HG02798 (cell line): ENCODE results near the gene IGLON5.

Experiments
- ATAC-seq: cut with Tn5 transposase; IDR thresholded peaks from one replicate; pipeline ENCODE4 v1.9.1; 2021; ENCODE audit warnings: mild to moderate bottlenecking; ENCODE audit not compliant: unreplicated experiment, poor library complexity

IGLON5 gene

GRCh38 chr19:51311351-51312257, at the start of gene IGLON5:
Gene IGLON5, plus strand, starts transcription at chr19:51311644. Its CDS starts 204 bp downstream, at chr19:51311848.
- ATAC-seq, result no peak

DNA sequence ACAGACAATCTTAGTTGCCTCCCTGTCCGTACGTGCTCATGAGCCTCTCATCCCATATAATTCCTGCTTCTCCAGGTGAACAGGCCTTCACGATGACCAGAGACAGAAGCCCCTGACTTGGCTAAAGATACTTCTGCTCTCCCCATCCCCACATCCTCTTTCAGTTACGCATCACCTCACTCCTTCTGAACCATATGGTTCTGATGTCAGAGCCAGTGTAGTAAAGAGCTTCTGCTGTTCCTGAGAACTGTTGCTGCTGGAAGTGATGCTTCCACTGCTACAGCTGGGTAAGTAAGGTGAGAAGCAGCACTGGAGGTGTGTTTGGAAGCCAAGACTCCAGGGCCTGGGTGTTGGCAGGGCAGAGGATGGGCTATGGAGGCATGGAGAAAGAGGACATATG, 47.6 kb upstream of the IGLON5 start:
- no peak for ATAC-seq

GRCh38 chr19:51271067-51271466, 40.4 kb upstream of the IGLON5 start:
- no peak for ATAC-seq

DNA sequence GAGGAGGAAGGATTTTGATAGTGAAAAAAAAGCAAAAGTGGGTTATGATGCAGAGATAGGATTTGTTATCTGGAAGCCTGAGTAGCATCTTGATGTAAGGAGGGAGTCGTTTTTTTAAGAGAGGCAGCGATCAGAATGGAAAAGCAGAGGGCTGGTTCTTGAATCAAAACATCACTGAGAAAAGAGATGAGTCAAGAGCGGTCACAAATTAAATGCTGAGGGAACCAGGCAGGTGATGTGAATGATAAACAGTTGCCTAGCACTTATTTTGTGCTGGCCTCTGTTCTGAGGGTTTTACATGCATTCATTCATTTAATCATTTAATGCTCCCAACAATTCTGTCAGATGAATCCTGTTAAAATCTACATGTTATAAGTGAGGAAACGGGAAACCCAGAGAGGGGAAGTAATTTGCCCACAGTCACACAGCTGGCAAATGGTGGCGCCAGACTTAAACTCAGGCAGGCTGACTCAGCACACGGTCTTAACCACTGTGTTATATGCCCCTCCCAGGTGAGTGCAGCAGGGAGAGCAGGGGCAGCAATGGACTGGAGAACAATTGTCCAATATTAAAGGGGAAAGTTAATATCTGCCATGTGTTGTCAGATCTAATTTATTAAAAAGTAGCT, 39.1 kb upstream of the IGLON5 start:
- no peak for ATAC-seq

DNA sequence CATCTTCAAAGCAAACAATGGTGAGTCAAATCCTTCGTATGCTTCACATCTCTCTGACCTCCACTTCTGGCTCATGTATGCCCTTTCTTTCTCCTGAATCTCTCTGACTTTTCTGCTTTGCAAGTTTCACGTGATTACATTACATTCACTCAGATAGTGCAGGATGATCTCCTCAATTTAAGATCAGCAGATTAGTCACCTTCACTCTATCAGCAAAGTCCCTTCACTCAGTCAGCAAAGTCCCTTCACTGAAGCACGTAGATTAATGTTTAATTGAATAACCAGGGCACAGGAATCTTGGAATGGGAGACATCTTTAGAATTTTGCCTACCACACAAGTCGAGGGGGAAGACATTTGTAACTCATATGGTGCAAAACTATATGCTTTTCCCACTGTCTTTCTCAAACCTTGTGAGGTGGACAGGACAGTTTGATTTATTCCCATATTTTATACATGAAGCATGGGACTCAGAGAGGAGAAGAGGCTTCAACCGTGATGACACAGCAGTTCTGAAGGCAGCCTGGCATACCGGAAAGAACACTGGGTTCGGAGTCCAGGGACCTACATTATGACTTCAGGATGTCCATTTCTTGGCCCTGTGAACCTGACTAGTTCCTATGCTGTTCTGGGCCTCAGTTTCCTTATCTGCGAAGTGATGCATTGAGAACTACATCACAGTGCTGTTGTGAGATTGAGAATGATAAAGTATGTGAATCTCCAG, 37.2 kb upstream of the IGLON5 start:
- ATAC-seq, result no peak

DNA sequence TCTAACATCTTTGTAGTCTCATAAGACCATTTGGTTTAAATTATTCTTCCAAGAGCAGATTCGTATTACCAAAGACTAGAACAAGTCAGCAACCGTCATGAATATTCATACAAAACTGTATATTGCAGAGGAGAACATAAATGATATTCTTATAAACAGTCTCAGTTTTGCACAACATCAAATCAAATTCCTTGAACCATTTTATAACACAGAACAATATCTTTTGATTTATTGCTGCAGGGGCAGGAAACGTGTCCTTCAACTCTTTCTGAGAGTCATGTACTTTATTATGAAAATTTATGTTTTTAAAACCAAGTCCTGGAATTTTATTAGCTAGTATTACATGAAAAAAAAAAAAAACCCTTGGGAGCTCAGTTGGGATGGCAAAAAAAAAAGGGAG, 34.3 kb upstream of the IGLON5 start:
- no peak for ATAC-seq

DNA sequence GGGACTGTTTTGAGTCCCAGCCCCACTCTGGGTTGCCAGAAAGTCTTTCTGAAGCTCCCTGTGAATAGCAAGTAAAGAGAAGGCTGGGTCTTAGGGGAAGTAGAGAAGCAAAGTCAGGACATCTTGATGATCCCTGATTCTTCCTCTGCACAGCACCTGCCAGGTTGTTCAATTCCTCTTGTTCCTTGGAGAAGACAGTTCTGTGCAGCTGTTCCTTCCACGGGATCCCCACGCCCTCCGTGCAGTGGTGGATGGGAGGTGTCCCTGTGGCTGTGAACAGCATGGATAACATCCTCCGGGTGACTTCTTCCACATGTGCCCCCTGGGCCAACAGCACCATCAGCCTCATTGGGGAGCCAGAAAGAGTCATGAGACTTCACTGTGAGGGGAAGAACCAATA, 29.1 kb upstream of the IGLON5 start:
- no peak for ATAC-seq

- no peak for ATAC-seq
Measured at GRCh38 chr19:51285682-51286081, 25.8 kb upstream of the IGLON5 start.

GRCh38 chr19:51289635-51290034, 21.8 kb upstream of the IGLON5 start:
- no peak for ATAC-seq

DNA sequence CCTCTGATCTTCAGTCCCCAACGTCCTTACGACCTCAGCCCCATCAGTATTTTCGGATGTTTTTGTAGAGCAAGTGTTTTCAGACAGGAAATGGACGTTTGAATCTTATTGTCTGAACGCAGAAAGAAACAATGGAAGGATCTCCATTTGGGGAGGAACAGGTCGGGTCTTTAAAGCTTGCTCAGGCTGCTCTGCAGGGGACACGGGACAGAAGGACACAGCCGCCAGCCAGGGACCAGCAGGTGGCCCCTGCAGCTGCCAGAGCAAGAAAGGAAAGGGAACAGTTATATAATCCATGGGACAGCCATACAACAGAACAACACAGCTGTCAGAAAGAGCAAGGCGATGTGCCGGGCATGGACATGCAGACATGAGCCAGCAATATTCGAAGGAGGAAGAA, 18.5 kb upstream of the IGLON5 start:
- ATAC-seq, result no peak

DNA sequence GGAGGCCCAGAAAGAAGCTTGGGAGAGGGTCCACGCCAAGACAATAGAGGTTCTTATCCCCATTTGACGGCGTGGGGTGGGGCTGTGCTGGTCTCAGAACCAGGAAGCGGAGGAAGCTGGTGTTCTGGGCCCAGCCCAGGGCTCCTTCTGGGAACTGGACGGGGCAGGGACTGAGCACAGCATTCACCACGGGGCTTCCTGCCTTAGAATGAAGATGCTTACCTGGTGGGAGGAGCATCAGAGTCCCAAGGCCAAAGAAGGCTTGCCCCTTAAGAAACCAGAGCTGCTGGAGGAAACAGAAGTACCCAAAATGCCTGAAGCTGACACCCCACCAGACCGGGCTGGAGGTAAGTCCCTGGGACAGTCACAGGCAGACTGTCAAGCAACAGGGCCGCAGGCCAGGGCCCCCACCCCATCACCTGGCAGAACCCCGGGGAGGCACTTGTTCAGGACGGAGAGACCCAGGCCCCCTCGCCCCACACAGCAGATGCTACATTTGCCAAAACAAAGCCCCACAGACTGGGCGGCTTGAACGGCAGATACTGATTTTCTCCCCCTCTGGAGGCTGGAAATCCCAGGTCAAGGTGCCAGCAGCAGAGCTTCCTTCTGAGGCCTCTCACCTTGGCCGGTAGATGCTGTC, 17.8 kb upstream of the IGLON5 start:
- no peak for ATAC-seq

GRCh38 chr19:51294211-51294976, 17.1 kb upstream of the IGLON5 start:
- ATAC-seq, result no peak

GRCh38 chr19:51294977-51295375, 16.5 kb upstream of the IGLON5 start:
- no peak for ATAC-seq

DNA sequence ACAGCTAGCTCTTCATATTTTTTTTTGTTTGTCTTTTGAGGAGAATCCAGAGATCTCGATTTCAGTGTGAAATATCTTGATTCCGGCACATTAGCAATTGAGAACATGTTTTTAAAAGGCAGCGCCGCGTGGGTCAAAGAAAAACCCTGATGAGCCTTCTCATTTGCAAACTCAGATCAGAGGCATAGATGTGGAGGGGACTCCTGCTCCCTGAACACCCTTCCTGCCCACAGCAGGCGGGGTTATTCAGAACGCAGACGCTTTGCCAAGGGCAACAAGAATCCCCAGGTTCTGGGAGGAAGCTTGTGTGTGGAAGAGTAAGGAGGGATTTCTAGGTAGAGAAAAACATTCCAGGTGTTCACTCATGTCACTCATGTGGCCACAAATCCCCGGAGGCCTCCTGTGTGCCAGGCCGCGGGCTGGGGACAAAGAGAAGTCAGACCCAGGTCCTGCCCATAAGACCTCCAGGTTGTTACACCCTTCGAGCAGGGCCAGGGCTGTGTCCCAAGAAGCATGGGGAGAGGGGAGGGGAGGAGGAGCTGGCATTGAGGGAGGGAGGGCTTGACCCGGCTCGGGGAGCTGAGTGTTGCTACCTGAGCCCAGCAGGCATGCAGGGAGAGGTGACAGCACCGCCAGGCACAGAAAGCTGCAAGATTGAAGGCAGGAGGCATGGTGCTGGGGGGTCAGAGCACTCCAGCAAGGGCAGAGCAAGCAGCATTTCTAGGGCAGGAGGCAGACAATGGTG, 15.9 kb upstream of the IGLON5 start:
- no peak for ATAC-seq

DNA sequence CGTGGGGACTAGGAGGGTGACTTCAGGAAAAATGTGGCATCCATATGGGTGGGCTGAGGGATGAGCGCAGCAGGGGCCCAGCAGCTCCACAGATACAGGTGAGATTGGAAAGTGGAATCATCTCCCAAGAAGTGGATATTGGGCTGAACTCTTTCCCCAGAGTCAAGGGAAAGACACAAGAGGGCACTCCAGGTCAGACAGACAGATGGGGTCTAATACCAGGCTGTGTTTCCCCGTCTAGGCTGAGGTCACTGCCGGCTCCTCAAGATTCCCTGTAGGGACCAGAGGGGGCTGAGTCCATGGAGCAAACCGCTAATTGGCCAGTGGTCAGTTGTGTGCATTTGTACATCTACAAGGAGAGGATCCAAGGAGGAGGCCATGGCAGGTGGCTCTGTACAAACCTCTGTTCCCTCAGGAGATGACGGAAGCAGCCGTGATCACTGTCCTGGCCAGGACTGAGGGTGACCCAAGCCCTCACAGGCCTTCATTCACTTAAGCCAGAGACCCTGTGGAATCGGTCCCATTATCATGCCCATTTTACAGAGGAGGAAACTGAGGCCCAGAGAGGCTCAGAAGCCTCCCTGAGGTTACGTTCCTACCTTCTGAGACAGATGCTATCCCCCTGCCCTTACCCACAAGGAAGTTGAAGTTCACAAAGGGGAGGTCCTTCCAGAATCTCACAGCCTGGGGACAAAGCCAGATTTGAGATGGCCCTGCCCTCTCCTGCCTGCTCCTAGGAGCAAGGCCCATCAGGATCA, 14.9 kb upstream of the IGLON5 start:
- no peak for ATAC-seq

DNA sequence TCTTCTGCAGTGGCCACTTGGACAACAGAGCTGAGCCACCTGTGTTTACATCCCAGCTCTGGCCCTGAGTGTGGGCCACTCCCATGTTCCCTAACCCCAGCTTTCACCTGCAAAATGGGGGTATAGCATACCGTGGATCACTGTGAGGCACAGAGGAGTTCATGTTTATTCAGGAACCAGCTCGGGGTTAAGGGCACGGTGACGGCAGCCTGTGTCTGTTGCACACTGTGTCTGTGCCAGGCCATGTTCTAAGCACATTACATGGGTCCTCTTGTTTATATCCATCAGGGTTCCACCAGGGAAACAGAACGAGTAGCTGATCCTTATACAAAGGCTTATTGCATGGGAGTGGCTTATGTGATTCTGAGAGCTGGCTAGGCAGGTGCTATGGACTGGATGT, 14.0 kb upstream of the IGLON5 start:
- no peak for ATAC-seq

DNA sequence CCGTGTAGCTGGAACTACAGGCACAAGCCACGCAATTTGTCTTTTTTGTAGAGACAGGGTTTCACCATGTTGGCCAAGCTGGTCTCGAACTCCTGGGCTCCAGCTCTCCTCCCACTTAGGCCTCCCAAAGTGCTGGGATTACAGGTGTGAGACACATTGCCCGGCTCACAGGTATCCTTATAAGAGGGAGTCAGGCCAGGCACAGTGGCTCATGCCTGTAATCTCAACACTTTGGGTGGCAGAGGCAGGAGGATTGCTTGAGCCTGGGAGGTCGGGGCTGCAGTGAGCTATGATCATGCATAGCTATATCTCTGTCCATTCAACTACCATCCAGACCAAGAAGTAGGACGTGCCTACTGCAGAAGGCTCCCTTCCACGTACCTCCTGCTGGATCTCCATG, 10.2 kb upstream of the IGLON5 start:
- no peak for ATAC-seq

GRCh38 chr19:51305479-51305878, 6.0 kb upstream of the IGLON5 start:
- ATAC-seq, result no peak

DNA sequence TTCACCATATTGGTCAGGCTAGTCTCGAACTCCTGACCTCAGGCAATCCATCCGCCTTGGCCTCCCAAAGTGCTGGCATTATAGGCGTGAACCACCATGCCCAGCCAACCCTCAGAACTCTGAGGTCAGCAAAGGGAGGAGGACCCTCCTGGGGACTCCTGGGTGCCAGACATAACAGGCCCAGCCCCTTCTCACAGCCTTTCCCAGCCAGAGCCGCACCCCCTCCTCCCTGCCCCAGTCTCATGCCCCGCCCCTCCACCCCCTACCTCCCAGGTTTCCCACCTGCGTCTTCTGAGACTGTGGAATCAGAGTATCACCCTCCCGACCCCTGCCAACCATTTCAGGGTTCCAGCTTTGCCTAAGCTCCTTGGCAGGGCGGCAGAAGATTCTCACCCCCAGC, 5.2 kb downstream of the IGLON5 start:
- no peak for ATAC-seq
